H9 (cell line): ENCODE data around the gene STARD3. TPM values are rescaled to one million over a fixed set of nuclear protein-coding genes. Genes with fewer than 3 reads are reported as not detected.

Experiments used
- DNase-seq: peaks from one replicate; pipeline ENCODE4 v3.0.0-alpha.2; 2017
- H2AFZ ChIP-seq: one replicate; pipeline ENCODE4 v1.6.1; 2013; ENCODE audit warnings: mild to moderate bottlenecking, low read length, control low read depth, moderate library complexity
- H2AK5ac ChIP-seq: 2 replicates; pipeline ENCODE4 v1.6.1; 2013; ENCODE audit warnings: low read length, control low read depth, mixed read lengths; ENCODE audit not compliant: insufficient read length
- H2BK120ac ChIP-seq: one replicate; pipeline ENCODE4 v1.6.1; 2013; ENCODE audit warnings: low read depth, mild to moderate bottlenecking, low read length, control low read depth, inconsistent platforms; ENCODE audit not compliant: poor library complexity, severe bottlenecking
- H2BK12ac ChIP-seq: 2 replicates; pipeline ENCODE4 v1.6.1; 2013; ENCODE audit warnings: low read length, control low read depth, mixed read lengths, low read depth; ENCODE audit not compliant: insufficient read length
- H2BK15ac ChIP-seq: 2 replicates; pipeline ENCODE4 v1.6.1; 2013; ENCODE audit warnings: low read depth, low read length, control low read depth
- H2BK20ac ChIP-seq: one replicate; pipeline ENCODE4 v1.6.1; 2013; ENCODE audit warnings: low read depth, mild to moderate bottlenecking, low read length, control low read depth, inconsistent platforms; ENCODE audit not compliant: poor library complexity, severe bottlenecking
- H2BK5ac ChIP-seq: 2 replicates; pipeline ENCODE4 v1.6.1; 2013; ENCODE audit warnings: low read length, control low read depth, mixed read lengths; ENCODE audit not compliant: insufficient read length
- H3K14ac ChIP-seq: 2 replicates; pipeline ENCODE4 v1.6.1; 2013; ENCODE audit warnings: low read length, control low read depth; ENCODE audit not compliant: insufficient read depth
- H3K18ac ChIP-seq: 2 replicates; pipeline ENCODE4 v1.6.1; 2013; ENCODE audit warnings: low read depth, mild to moderate bottlenecking, mixed read lengths, low read length, control low read depth; ENCODE audit not compliant: insufficient read length
- H3K23ac ChIP-seq: 2 replicates; pipeline ENCODE4 v1.6.1; 2013; ENCODE audit warnings: low read length, control low read depth, mixed read lengths, low read depth; ENCODE audit not compliant: insufficient read length
- H3K23me2 ChIP-seq: 2 replicates; pipeline ENCODE4 v1.6.1; 2013; ENCODE audit warnings: low read depth, mild to moderate bottlenecking, mixed read lengths, low read length, control low read depth; ENCODE audit not compliant: insufficient read length, poor library complexity, severe bottlenecking
- H3K27ac ChIP-seq: 2 replicates; pipeline ENCODE4 v1.5.1; 2013; ENCODE audit warnings: low read length, control low read depth, mixed read lengths, low read depth; ENCODE audit not compliant: insufficient read length
- H3K27me3 ChIP-seq: 2 replicates; pipeline ENCODE4 v1.6.1; 2013; ENCODE audit warnings: low read length, control low read depth, inconsistent platforms; ENCODE audit not compliant: insufficient read depth
- H3K4ac ChIP-seq: 2 replicates; pipeline ENCODE4 v1.6.1; 2013; ENCODE audit warnings: low read depth, mild to moderate bottlenecking, control low read depth, inconsistent platforms, low read length, moderate library complexity
- H3K4me1 ChIP-seq: 2 replicates; pipeline ENCODE4 v1.6.1; 2013; ENCODE audit warnings: low read length, control low read depth, inconsistent platforms; ENCODE audit not compliant: insufficient read depth
- H3K4me2 ChIP-seq: 2 replicates; pipeline ENCODE4 v1.6.1; 2013; ENCODE audit warnings: low read length, control low read depth, mixed read lengths; ENCODE audit not compliant: insufficient read length, insufficient read depth
- H3K56ac ChIP-seq: 2 replicates; pipeline ENCODE4 v1.6.1; 2013; ENCODE audit warnings: low read depth, mild to moderate bottlenecking, mixed read lengths, low read length, control low read depth; ENCODE audit not compliant: insufficient read length
- H3K79me1 ChIP-seq: 2 replicates; pipeline ENCODE4 v1.6.1; 2013; ENCODE audit warnings: low read depth, mild to moderate bottlenecking, moderate library complexity, low read length, control low read depth, inconsistent platforms; ENCODE audit not compliant: insufficient read depth, poor library complexity, severe bottlenecking
- H3K79me2 ChIP-seq: 2 replicates; pipeline ENCODE4 v1.6.1; 2013; ENCODE audit warnings: low read length, control low read depth, inconsistent platforms; ENCODE audit not compliant: insufficient read depth
- H3K9ac ChIP-seq: 2 replicates; pipeline ENCODE4 v1.6.1; 2013; ENCODE audit warnings: low read length, control low read depth, mixed read lengths; ENCODE audit not compliant: insufficient read length; ENCODE audit errors: extremely low read depth
- H3K9me3 ChIP-seq: one replicate; pipeline ENCODE4 v1.6.1; 2013; ENCODE audit warnings: low read depth, low read length, inconsistent platforms; ENCODE audit not compliant: control insufficient read depth
- H3T11ph ChIP-seq: one replicate; pipeline ENCODE4 v1.6.1; 2013; ENCODE audit warnings: mild to moderate bottlenecking, low read length, control low read depth, inconsistent platforms
- H4K20me1 ChIP-seq: one replicate; pipeline ENCODE4 v1.6.1; 2013; ENCODE audit not compliant: control insufficient read depth, insufficient read length, insufficient read depth
- H4K5ac ChIP-seq: 2 replicates; pipeline ENCODE4 v1.6.1; 2013; ENCODE audit warnings: low read depth, mild to moderate bottlenecking, mixed read lengths, low read length, control low read depth; ENCODE audit not compliant: insufficient read length
- H4K8ac ChIP-seq: replicated peaks from 2 replicates; pipeline ENCODE4 v1.6.1; 2013; ENCODE audit warnings: low read length, control low read depth, mixed read lengths, low read depth; ENCODE audit not compliant: insufficient read length
- H4K91ac ChIP-seq: 2 replicates; pipeline ENCODE4 v1.6.1; 2013; ENCODE audit warnings: low read depth, mild to moderate bottlenecking, moderate library complexity, mixed read lengths, low read length, control low read depth; ENCODE audit not compliant: insufficient read length
- H3K27ac Mint-ChIP-seq, 3 experiments: 2 replicates in 2 of 3; 3 replicates in 1 of 3; pipeline ENCODE4 v1.8.0; 2020 to 2021; ENCODE audit warnings: mixed read lengths in 3 of 3, mild to moderate bottlenecking in 1 of 3, moderate library complexity in 1 of 3
- H3K27me3 Mint-ChIP-seq: 2 replicates; pipeline ENCODE4 v1.8.0; 2021; ENCODE audit warnings: low read depth, mild to moderate bottlenecking, moderate library complexity, mixed read lengths
- H3K36me3 Mint-ChIP-seq, 3 experiments: 2 replicates in 2 of 3; 3 replicates in 1 of 3; pipeline ENCODE4 v1.8.0; 2020 to 2021; ENCODE audit warnings: low read depth in 3 of 3, mixed read lengths in 3 of 3; ENCODE audit not compliant: insufficient read depth in 1 of 3
- H3K4me1 Mint-ChIP-seq, 2 experiments: 2 replicates each; pipeline ENCODE4 v1.8.0; 2020; ENCODE audit warnings: mixed read lengths in 2 of 2
- H3K4me3 Mint-ChIP-seq, 2 experiments: 2 replicates in 1 of 2; 3 replicates in 1 of 2; pipeline ENCODE4 v1.8.0; 2020 to 2021; ENCODE audit warnings: mild to moderate bottlenecking in 2 of 2, mixed read lengths in 2 of 2, moderate library complexity in 1 of 2
- H3K9me3 Mint-ChIP-seq, 2 experiments: 2 replicates in 1 of 2; 3 replicates in 1 of 2; pipeline ENCODE4 v1.8.0; 2020; ENCODE audit warnings: mild to moderate bottlenecking in 2 of 2, mixed read lengths in 2 of 2, moderate library complexity in 1 of 2
- WGBS: extraction: QIAGEN DNeasy Blood & Tissue Kit; methylation state at CpG from one replicate; pipeline ENCODE4 v1.1.7; 2013; ENCODE audit warnings: missing lambda C conversion rate, low lambda C conversion rate, mixed read lengths; ENCODE audit not compliant: insufficient read length; ENCODE audit errors: extremely low coverage; 5-methylcytosine and 5-hydroxymethylcytosine counted together
- total RNA-seq: library from RNA; stranded (reverse); gene quantifications from 2 replicates; pipeline ENCODE4 v1.2.1, GENCODE V29; 2021
- TF ChIP-seq, protein P1 (sequence below): fragments of 200-600 bp; sonication (generic); conservative IDR thresholded peaks from 3 replicates; pipeline ENCODE4 v1.8.0; 2021; ENCODE audit warnings: antibody characterized with exemption, mild to moderate bottlenecking

The STARD3 gene
- total RNA-seq, 1 experiment from 2014 or later = 51.3 TPM

DNA sequence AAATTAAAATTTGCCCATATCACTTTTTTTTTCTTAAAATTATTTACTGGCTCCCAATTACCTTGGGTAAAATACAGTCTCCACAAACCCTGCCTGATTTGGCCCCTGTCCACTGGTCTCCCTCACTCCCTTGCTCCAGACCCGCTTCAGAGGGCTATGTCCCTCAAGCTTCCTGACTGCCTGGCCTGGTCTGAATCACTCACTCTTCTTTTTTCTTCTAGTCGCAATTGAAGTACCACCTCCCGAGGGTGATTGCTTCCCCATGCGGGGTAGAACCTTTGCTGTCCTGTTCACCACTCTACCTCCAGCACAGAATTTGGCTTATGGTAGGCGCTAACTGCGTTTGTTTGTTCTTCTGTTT is 51.5 kb downstream of the STARD3 start:
- no peaks in the 10 kb centered on the region for H3K9me3 ChIP-seq
- peak overlapping the region; percentile 74 for H3K27ac ChIP-seq
- no peak overlapping the region for H2BK20ac ChIP-seq
- no peak overlapping the region for H2AFZ ChIP-seq
- H3K79me1 ChIP-seq = no peaks in the 10 kb centered on the region
- H3K27me3 Mint-ChIP-seq = no peaks in the 10 kb centered on the region
- TF ChIP-seq, protein P1, sequence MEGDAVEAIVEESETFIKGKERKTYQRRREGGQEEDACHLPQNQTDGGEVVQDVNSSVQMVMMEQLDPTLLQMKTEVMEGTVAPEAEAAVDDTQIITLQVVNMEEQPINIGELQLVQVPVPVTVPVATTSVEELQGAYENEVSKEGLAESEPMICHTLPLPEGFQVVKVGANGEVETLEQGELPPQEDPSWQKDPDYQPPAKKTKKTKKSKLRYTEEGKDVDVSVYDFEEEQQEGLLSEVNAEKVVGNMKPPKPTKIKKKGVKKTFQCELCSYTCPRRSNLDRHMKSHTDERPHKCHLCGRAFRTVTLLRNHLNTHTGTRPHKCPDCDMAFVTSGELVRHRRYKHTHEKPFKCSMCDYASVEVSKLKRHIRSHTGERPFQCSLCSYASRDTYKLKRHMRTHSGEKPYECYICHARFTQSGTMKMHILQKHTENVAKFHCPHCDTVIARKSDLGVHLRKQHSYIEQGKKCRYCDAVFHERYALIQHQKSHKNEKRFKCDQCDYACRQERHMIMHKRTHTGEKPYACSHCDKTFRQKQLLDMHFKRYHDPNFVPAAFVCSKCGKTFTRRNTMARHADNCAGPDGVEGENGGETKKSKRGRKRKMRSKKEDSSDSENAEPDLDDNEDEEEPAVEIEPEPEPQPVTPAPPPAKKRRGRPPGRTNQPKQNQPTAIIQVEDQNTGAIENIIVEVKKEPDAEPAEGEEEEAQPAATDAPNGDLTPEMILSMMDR = no peak
- peak overlapping the region; percentile 85 to 88 for H3K4me3 Mint-ChIP-seq
- peaks cover 6 to 20% (median 12%) of the 10 kb centered on the region in 3 experiments; a peak in 6 of 7 replicates for H3K36me3 Mint-ChIP-seq
- H3K18ac ChIP-seq = no peak overlapping the region
- WGBS = no CpG with 5 or more reads among the region's 6 CpGs
- no peak overlapping the region for H3K56ac ChIP-seq
- no peak overlapping the region for H3K4ac ChIP-seq
- peak overlapping the region; percentile 96 to 99 (median 98) for H3K27ac Mint-ChIP-seq
- no peak overlapping the region for H2BK15ac ChIP-seq
- no peak overlapping the region for H3K14ac ChIP-seq
- no peaks in the 10 kb centered on the region for H4K20me1 ChIP-seq
- H3K4me1 ChIP-seq = peaks cover 9% of the 10 kb centered on the region
- no peaks in the 10 kb centered on the region for H3K9me3 Mint-ChIP-seq
- no peak overlapping the region for H2BK120ac ChIP-seq
- DNase-seq = no peak
- H4K5ac ChIP-seq = no peak overlapping the region
- H3K4me2 ChIP-seq = peak overlapping the region; percentile 76
- H4K91ac ChIP-seq = no peak overlapping the region
- no peak overlapping the region for H3K23ac ChIP-seq
- H3K4me1 Mint-ChIP-seq = peaks cover 33 to 35% of the 10 kb centered on the region in 2 experiments
- H2BK12ac ChIP-seq = no peak overlapping the region
- peak overlapping the region; percentile 85 for H3K9ac ChIP-seq
- no peak overlapping the region for H2BK5ac ChIP-seq
- H3T11ph ChIP-seq = no peak overlapping the region
- H3K23me2 ChIP-seq = peaks cover 9% of the 10 kb centered on the region
- no peak overlapping the region for H4K8ac ChIP-seq
- H3K27me3 ChIP-seq = no peaks in the 10 kb centered on the region
- H3K79me2 ChIP-seq = no peaks in the 10 kb centered on the region
- H2AK5ac ChIP-seq = no peak overlapping the region
